Forelimb muscle (tissue), 1 donor: ENCODE data around the gene PCNA. TPM values are rescaled to one million over a fixed set of nuclear protein-coding genes. Genes with fewer than 3 reads are reported as not detected.
"Not testable (repeated sequence)": the region's sequence is repeated elsewhere in the genome, so short reads cannot be mapped to it uniquely, and the experiment has no call there.

Experiments
- DNase-seq: peaks from one replicate; pipeline ENCODE4 v3.0.0-alpha.2; 2013; ENCODE audit warnings: low read depth
- polyA plus RNA-seq: library from polyadenylated mRNA; unstranded; fragments of 120-200 nt; gene quantifications from one replicate; pipeline ENCODE4 v1.2.1, GENCODE V29; 2013; ENCODE audit not compliant: insufficient read length

PCNA gene
- polyA plus RNA-seq, 1 donor: 49.0 TPM

- not testable (repeated sequence) for DNase-seq
Observed at GRCh38 chr20:5099009-5099408, 20.7 kb downstream of the PCNA start.

GRCh38 chr20:5096463-5096862 lies 23.3 kb downstream of the PCNA start:
- no peak for DNase-seq

GRCh38 chr20:5095931-5096330 lies 23.8 kb downstream of the PCNA start:
- DNase-seq: no peak

GRCh38 chr20:5095454-5095853 lies 24.3 kb downstream of the PCNA start:
- DNase-seq: no peak

- no peak for DNase-seq
Observed at GRCh38 chr20:5092765-5093339, 26.9 kb downstream of the PCNA start.

GRCh38 chr20:5091902-5092301 lies 27.9 kb downstream of the PCNA start:
- DNase-seq: no peak

GRCh38 chr20:5090191-5090590 lies 29.6 kb downstream of the PCNA start:
- no peak for DNase-seq

GRCh38 chr20:5088688-5089087 lies 31.1 kb downstream of the PCNA start:
- no peak for DNase-seq

- DNase-seq: no peak
Observed at GRCh38 chr20:5085380-5085779, 34.4 kb downstream of the PCNA start.

GRCh38 chr20:5080384-5080877 lies 39.3 kb downstream of the PCNA start:
- DNase-seq: no peak

- no peak for DNase-seq
Observed at GRCh38 chr20:5078399-5078958, 41.3 kb downstream of the PCNA start.

GRCh38 chr20:5077761-5078387 lies 41.9 kb downstream of the PCNA start:
- no peak for DNase-seq

GRCh38 chr20:5076913-5077312 lies 42.8 kb downstream of the PCNA start:
- DNase-seq: not testable (repeated sequence)

- no peak for DNase-seq
Observed at GRCh38 chr20:5074232-5074674, 45.5 kb downstream of the PCNA start.

GRCh38 chr20:5073660-5074231 lies 46.0 kb downstream of the PCNA start:
- no peak for DNase-seq

GRCh38 chr20:5072756-5073659 lies 46.8 kb downstream of the PCNA start:
- no peak for DNase-seq

GRCh38 chr20:5071942-5072341 lies 47.8 kb downstream of the PCNA start:
- not testable (repeated sequence) for DNase-seq

- no peak for DNase-seq
Observed at GRCh38 chr20:5070570-5070969, 49.2 kb downstream of the PCNA start.

- no peak for DNase-seq
Observed at GRCh38 chr20:5070081-5070480, 49.7 kb downstream of the PCNA start.

- DNase-seq: no peak
Observed at GRCh38 chr20:5069141-5069806, 50.5 kb downstream of the PCNA start.
